ENCODE measurements around the gene OR8D1.

DNA sequence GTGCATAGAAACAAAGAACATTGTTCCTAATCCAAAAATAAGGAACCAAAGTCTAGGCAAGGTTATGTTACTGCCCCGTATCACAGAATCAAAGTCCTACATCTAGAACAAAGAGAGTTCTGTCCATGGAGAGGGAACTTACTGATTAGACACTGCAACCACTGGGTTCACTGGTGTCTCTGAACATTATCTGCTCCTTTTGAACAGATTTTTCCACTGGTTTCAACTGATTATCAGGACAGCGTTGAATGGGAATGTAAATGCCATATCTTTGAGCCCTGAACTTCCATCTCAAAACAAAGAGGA lies 26.3 kb upstream of the OR8D1 start:
- TF ChIP-seq, protein P1, sequence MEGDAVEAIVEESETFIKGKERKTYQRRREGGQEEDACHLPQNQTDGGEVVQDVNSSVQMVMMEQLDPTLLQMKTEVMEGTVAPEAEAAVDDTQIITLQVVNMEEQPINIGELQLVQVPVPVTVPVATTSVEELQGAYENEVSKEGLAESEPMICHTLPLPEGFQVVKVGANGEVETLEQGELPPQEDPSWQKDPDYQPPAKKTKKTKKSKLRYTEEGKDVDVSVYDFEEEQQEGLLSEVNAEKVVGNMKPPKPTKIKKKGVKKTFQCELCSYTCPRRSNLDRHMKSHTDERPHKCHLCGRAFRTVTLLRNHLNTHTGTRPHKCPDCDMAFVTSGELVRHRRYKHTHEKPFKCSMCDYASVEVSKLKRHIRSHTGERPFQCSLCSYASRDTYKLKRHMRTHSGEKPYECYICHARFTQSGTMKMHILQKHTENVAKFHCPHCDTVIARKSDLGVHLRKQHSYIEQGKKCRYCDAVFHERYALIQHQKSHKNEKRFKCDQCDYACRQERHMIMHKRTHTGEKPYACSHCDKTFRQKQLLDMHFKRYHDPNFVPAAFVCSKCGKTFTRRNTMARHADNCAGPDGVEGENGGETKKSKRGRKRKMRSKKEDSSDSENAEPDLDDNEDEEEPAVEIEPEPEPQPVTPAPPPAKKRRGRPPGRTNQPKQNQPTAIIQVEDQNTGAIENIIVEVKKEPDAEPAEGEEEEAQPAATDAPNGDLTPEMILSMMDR (IDR thresholded peaks at IDR 0.05) = no peak
- no peak for TF ChIP-seq POLR2A (IDR thresholded peaks at IDR 0.05)
